SU-DHL-6 (cell line): Measurements from ENCODE around the gene MPHOSPH6.

ENCODE experiments used
- H2AFZ ChIP-seq: fragments of 200-600 bp; sonication (generic); 2 replicates; pipeline ENCODE4 v1.6.1; 2014; ENCODE audit warnings: low read depth, mild to moderate bottlenecking, moderate library complexity, mixed read lengths, antibody characterized with exemption, low read length; ENCODE audit not compliant: severe bottlenecking
- H3F3A ChIP-seq: fragments of 200-600 bp; shearing (Covaris generic); 2 replicates; pipeline ENCODE4 v1.6.0; 2016; ENCODE audit warnings: antibody characterized with exemption, mild to moderate bottlenecking; ENCODE audit not compliant: insufficient read depth
- H3K27ac ChIP-seq: fragments of 200-600 bp; sonication (generic); 2 replicates; pipeline ENCODE4 v1.5.1; 2016; ENCODE audit warnings: low read depth, mild to moderate bottlenecking, low read length, moderate library complexity, mixed read lengths
- H3K27me3 ChIP-seq: fragments of 200-600 bp; sonication (generic), shearing (Covaris generic); 2 replicates; pipeline ENCODE4 v1.6.0; 2014; ENCODE audit warnings: mild to moderate bottlenecking, low read length
- H3K36me3 ChIP-seq: fragments of 200-600 bp; sonication (generic); 2 replicates; pipeline ENCODE4 v1.6.1; 2014; ENCODE audit warnings: mild to moderate bottlenecking, low read length, mixed read lengths
- H3K4me2 ChIP-seq: fragments of 300-600, 200-600 bp; shearing (Covaris generic), sonication (generic); 2 replicates; pipeline ENCODE4 v1.6.0; 2014; ENCODE audit warnings: low read length, low read depth, mild to moderate bottlenecking; ENCODE audit not compliant: poor library complexity, severe bottlenecking
- H3K4me3 ChIP-seq: fragments of 200-600 bp; sonication (generic); 2 replicates; pipeline ENCODE4 v1.5.1; 2014; ENCODE audit warnings: antibody characterized with exemption, low read length, mild to moderate bottlenecking, mixed read lengths; ENCODE audit not compliant: insufficient read depth, poor library complexity, severe bottlenecking
- H3K79me2 ChIP-seq: fragments of 200-600 bp; sonication (generic); 2 replicates; pipeline ENCODE4 v1.6.1; 2014; ENCODE audit warnings: mild to moderate bottlenecking, low read length, moderate library complexity; ENCODE audit not compliant: insufficient read depth
- H3K9ac ChIP-seq: fragments of 200-600 bp; sonication (generic); 2 replicates; pipeline ENCODE4 v1.7.0; 2014; ENCODE audit warnings: mild to moderate bottlenecking, low read length
- H3K9me2 ChIP-seq: fragments of 200-600 bp; sonication (generic); replicated peaks from 2 replicates; pipeline ENCODE4 v1.6.1; 2014; ENCODE audit warnings: low read length; ENCODE audit not compliant: insufficient read depth
- H3K9me3 ChIP-seq: fragments of 200-600 bp; sonication (generic); 2 replicates; pipeline ENCODE4 v1.6.1; 2014; ENCODE audit warnings: low read length, mixed read lengths; ENCODE audit not compliant: insufficient read depth
- H4K20me1 ChIP-seq: fragments of 200-600 bp; sonication (generic); 2 replicates; pipeline ENCODE4 v1.6.1; 2014; ENCODE audit warnings: low read depth, mild to moderate bottlenecking, antibody characterized with exemption, low read length, moderate library complexity, mixed read lengths
- CTCF ChIP-seq: fragments of 200-600 bp; sonication (generic); IDR thresholded peaks from one replicate; pipeline ENCODE4 v1.5.1; 2017; ENCODE audit warnings: antibody characterized with exemption, mild to moderate bottlenecking, low read length, moderate library complexity; ENCODE audit not compliant: insufficient read depth, poor library complexity, severe bottlenecking
- EZH2phosphoT487 ChIP-seq: fragments of 200-600 bp; sonication (generic), shearing (Covaris generic); conservative IDR thresholded peaks from 2 replicates; pipeline ENCODE4 v1.6.1; 2018; ENCODE audit warnings: mild to moderate bottlenecking, antibody characterized with exemption, low read length, moderate library complexity, mixed read lengths

MPHOSPH6 gene

DNA sequence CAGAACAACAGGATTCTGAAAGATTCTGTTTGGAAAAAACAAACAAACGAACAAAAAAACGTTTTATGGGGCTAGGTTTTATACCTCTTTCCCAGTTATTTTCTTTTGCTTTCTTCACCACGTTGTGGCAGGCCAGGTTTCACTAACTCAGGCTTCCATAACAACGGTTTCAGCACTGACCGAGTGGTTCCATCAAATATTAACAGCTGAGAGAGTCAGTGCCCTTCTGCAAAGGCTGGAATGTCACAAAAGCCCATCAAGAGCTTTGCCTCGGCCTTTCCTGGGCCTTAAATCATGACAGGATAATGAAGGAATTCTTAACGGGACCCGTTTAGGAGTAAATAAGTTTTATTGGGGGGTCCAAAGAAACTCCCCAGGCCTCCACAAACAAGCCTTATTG lies 34.2 kb downstream of the MPHOSPH6 start:
- Histone ChIP-seq H3K79me2 (no peaks in the 10 kb centered on the region), H3K4me2 (no peak overlapping the region), H3K9me2 (no peaks in the 10 kb centered on the region), H3K36me3 (no peaks in the 10 kb centered on the region), H3K9ac (no peak overlapping the region), H3F3A (no peaks in the 10 kb centered on the region), H2AFZ (no peak overlapping the region), H3K4me3 (no peak overlapping the region), H3K27ac (no peak overlapping the region), H4K20me1 (no peaks in the 10 kb centered on the region), H3K9me3 (no peaks in the 10 kb centered on the region), H3K27me3 (no peaks in the 10 kb centered on the region)
- TF ChIP-seq CTCF = no peak
- no peak for TF ChIP-seq EZH2phosphoT487

GRCh38 chr16:82134846-82135245 lies 35.2 kb downstream of the MPHOSPH6 start:
- no peaks in the 10 kb centered on the region for H3K36me3 ChIP-seq
- no peak overlapping the region for H3K27ac ChIP-seq
- H3K79me2 ChIP-seq = no peaks in the 10 kb centered on the region
- no peak for TF ChIP-seq EZH2phosphoT487
- TF ChIP-seq CTCF = no peak
- H3K9me3 ChIP-seq = no peaks in the 10 kb centered on the region
- no peaks in the 10 kb centered on the region for H3K9me2 ChIP-seq
- H3K4me2 ChIP-seq = no peak overlapping the region
- no peaks in the 10 kb centered on the region for H3K27me3 ChIP-seq
- no peak overlapping the region for H3K4me3 ChIP-seq
- H3K9ac ChIP-seq = no peak overlapping the region
- no peak overlapping the region for H2AFZ ChIP-seq
- no peaks in the 10 kb centered on the region for H4K20me1 ChIP-seq
- no peaks in the 10 kb centered on the region for H3F3A ChIP-seq

- no peak overlapping the region for H3K27ac ChIP-seq
- no peaks in the 10 kb centered on the region for H3K9me2 ChIP-seq
- no peaks in the 10 kb centered on the region for H3K36me3 ChIP-seq
- H4K20me1 ChIP-seq = no peaks in the 10 kb centered on the region
- no peak overlapping the region for H2AFZ ChIP-seq
- no peaks in the 10 kb centered on the region for H3K27me3 ChIP-seq
- no peak overlapping the region for H3K4me2 ChIP-seq
- H3F3A ChIP-seq = no peaks in the 10 kb centered on the region
- TF ChIP-seq CTCF (no peak), EZH2phosphoT487 (no peak)
- no peak overlapping the region for H3K4me3 ChIP-seq
- no peak overlapping the region for H3K9ac ChIP-seq
- H3K79me2 ChIP-seq = no peaks in the 10 kb centered on the region
- H3K9me3 ChIP-seq = no peaks in the 10 kb centered on the region
Measured at GRCh38 chr16:82133798-82134197, 36.2 kb downstream of the MPHOSPH6 start.
